Measurements from ENCODE around the gene ERN1. TPM values are rescaled to one million over a fixed set of nuclear protein-coding genes. Genes with fewer than 3 reads are reported as not detected.
A peak's percentile ranks its signal among the peaks of the same experiment; 100 is the strongest.

ERN1 gene
- total and polyA plus RNA-seq, 2 of the 13 experiments (the other 11 are each of a cell fraction or from before 2014, with no cell fraction given), result 6.0 to 12.7 TPM

GRCh38 chr17:64178011-64178825 is 48.3 kb upstream of the ERN1 start (continued):
- TF ChIP-seq, protein P1, sequence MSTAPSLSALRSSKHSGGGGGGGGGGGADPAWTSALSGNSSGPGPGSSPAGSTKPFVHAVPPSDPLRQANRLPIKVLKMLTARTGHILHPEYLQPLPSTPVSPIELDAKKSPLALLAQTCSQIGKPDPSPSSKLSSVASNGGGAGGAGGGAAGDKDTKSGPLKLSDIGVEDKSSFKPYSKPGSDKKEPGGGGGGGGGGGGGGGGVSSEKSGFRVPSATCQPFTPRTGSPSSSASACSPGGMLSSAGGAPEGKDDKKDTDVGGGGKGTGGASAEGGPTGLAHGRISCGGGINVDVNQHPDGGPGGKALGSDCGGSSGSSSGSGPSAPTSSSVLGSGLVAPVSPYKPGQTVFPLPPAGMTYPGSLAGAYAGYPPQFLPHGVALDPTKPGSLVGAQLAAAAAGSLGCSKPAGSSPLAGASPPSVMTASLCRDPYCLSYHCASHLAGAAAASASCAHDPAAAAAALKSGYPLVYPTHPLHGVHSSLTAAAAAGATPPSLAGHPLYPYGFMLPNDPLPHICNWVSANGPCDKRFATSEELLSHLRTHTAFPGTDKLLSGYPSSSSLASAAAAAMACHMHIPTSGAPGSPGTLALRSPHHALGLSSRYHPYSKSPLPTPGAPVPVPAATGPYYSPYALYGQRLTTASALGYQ (CRISPR knock-in tag; IDR thresholded peaks at IDR 0.05), result 0 out of 2 replicates have a peak, but pooled peaks have one; percentile 30
- TF ChIP-seq ZNF670 (CRISPR knock-in tag; IDR thresholded peaks at IDR 0.05; ENCODE audit: borderline replicate concordance) (no peak), KLF12 (CRISPR knock-in tag; IDR thresholded peaks at IDR 0.05; ENCODE audit: borderline replicate concordance) (no peak), GMEB1 (CRISPR knock-in tag; IDR thresholded peaks at IDR 0.05; ENCODE audit: borderline replicate concordance) (peak; percentile 47; the same call in 1 of the 2 replicates), FOXO1 (CRISPR knock-in tag; IDR thresholded peaks at IDR 0.05) (peak; percentile 93), ZNF101 (CRISPR knock-in tag; IDR thresholded peaks at IDR 0.05; ENCODE audit: borderline replicate concordance, low read depth) (no peak), PAF1 (CRISPR knock-in tag; IDR thresholded peaks at IDR 0.05) (no peak), ZBTB7B (CRISPR knock-in tag; IDR thresholded peaks at IDR 0.05) (peak; percentile 79; the same call in 1 of the 2 replicates), ZNF33A (CRISPR knock-in tag; IDR thresholded peaks at IDR 0.05; ENCODE audit: borderline replicate concordance) (no peak), HNRNPH1 (optimal IDR thresholded peaks at IDR 0.05; ENCODE audit: low read depth, low read length) (no peak), ZNF619 (CRISPR knock-in tag; IDR thresholded peaks at IDR 0.05) (no peak), EHMT2 (IDR thresholded peaks at IDR 0.05; ENCODE audit: borderline replicate concordance, low read depth, low read length) (no peak), POGZ (CRISPR knock-in tag; IDR thresholded peaks at IDR 0.05) (peak; percentile 33; the same call in 1 of the 2 replicates), HOXA5 (CRISPR knock-in tag; IDR thresholded peaks at IDR 0.05) (peak; percentile 67; the same call in 1 of the 2 replicates)
- TF ChIP-seq, protein P2, sequence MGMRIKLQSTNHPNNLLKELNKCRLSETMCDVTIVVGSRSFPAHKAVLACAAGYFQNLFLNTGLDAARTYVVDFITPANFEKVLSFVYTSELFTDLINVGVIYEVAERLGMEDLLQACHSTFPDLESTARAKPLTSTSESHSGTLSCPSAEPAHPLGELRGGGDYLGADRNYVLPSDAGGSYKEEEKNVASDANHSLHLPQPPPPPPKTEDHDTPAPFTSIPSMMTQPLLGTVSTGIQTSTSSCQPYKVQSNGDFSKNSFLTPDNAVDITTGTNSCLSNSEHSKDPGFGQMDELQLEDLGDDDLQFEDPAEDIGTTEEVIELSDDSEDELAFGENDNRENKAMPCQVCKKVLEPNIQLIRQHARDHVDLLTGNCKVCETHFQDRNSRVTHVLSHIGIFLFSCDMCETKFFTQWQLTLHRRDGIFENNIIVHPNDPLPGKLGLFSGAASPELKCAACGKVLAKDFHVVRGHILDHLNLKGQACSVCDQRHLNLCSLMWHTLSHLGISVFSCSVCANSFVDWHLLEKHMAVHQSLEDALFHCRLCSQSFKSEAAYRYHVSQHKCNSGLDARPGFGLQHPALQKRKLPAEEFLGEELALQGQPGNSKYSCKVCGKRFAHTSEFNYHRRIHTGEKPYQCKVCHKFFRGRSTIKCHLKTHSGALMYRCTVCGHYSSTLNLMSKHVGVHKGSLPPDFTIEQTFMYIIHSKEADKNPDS (CRISPR knock-in tag; IDR thresholded peaks at IDR 0.05), result 0 out of 2 replicates have a peak, but pooled peaks have one; percentile 14
- TF ChIP-seq, protein P3, sequence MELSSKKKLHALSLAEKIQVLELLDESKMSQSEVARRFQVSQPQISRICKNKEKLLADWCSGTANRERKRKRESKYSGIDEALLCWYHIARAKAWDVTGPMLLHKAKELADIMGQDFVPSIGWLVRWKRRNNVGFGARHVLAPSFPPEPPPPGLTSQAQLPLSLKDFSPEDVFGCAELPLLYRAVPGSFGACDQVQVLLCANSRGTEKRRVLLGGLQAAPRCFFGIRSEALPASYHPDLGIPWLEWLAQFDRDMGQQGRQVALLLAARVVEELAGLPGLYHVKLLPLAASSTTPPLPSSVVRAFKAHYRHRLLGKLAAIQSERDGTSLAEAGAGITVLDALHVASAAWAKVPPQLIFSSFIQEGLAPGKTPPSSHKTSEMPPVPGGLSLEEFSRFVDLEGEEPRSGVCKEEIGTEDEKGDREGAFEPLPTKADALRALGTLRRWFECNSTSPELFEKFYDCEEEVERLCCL (CRISPR knock-in tag; IDR thresholded peaks at IDR 0.05; ENCODE audit: borderline replicate concordance), result no peak
- TF ChIP-seq, protein P4, sequence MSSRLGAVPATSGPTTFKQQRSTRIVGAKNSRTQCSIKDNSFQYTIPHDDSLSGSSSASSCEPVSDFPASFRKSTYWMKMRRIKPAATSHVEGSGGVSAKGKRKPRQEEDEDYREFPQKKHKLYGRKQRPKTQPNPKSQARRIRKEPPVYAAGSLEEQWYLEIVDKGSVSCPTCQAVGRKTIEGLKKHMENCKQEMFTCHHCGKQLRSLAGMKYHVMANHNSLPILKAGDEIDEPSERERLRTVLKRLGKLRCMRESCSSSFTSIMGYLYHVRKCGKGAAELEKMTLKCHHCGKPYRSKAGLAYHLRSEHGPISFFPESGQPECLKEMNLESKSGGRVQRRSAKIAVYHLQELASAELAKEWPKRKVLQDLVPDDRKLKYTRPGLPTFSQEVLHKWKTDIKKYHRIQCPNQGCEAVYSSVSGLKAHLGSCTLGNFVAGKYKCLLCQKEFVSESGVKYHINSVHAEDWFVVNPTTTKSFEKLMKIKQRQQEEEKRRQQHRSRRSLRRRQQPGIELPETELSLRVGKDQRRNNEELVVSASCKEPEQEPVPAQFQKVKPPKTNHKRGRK (CRISPR knock-in tag; IDR thresholded peaks at IDR 0.05), result peak; percentile 39; the same call in 1 of the 2 replicates

Data from HepG2 (cell line).